Measurements from ENCODE around the gene BARX1. TPM values are rescaled to one million over a fixed set of nuclear protein-coding genes. Genes with fewer than 3 reads are reported as not detected.

Gene BARX1
- total and polyA plus RNA-seq, 9 of the 15 experiments (the other 6 are each of a cell fraction or from before 2014, with no cell fraction given): 0.11 to 0.14 TPM; not detected in 7

DNA sequence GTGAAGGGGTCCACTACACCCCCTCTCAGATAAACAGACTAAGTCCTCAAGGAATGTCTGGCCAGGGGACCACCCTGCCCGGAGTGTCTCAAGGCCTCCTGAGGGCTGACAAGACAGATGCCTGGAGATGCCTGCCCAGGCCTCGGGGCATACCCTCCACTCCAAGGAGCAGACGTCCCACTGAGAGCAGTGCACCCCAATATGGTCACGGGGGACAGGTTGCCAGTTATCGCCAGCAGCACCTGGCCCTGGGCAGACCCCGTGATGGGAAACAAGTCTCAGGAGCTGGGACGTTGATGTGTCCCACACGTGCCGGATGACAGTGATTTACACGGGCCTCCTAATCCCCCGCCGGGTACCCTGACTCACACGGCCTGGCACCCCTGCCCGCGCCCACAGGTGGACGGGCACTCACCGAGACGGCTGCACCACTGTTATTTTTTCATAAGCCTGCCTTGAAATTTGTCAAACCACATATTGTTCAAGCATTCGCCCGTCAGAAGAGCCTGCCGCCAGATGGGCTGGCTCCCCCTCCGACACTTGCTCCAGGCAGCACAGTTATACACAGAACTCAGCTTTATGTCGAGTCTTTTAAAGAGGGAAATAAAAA is 43.9 kb downstream of the BARX1 start (continued):
- no peak for TF ChIP-seq CAMTA2 (CRISPR knock-in tag; conservative IDR thresholded peaks at IDR 0.05)
- TF ChIP-seq, protein P1, sequence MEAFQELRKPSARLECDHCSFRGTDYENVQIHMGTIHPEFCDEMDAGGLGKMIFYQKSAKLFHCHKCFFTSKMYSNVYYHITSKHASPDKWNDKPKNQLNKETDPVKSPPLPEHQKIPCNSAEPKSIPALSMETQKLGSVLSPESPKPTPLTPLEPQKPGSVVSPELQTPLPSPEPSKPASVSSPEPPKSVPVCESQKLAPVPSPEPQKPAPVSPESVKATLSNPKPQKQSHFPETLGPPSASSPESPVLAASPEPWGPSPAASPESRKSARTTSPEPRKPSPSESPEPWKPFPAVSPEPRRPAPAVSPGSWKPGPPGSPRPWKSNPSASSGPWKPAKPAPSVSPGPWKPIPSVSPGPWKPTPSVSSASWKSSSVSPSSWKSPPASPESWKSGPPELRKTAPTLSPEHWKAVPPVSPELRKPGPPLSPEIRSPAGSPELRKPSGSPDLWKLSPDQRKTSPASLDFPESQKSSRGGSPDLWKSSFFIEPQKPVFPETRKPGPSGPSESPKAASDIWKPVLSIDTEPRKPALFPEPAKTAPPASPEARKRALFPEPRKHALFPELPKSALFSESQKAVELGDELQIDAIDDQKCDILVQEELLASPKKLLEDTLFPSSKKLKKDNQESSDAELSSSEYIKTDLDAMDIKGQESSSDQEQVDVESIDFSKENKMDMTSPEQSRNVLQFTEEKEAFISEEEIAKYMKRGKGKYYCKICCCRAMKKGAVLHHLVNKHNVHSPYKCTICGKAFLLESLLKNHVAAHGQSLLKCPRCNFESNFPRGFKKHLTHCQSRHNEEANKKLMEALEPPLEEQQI (IDR thresholded peaks at IDR 0.05): no peak

GRCh38 chr9:93910598-93910997 is 44.6 kb downstream of the BARX1 start:
- intact Hi-C loops (cut with micrococcal nuclease) (no loop called here), in situ Hi-C loops (cut with MboI) (no loop called here)
- FAIRE-seq: no peak
- Histone ChIP-seq H3K9me3 (replicated peaks; ENCODE audit: control insufficient read depth, insufficient read depth, low read depth, low read length) (no peaks in the 10 kb centered on the region), H3K79me2 (ENCODE audit: control insufficient read depth, insufficient read depth, low read length) (no peaks in the 10 kb centered on the region), H3K9me1 (ENCODE audit: control insufficient read depth, insufficient read depth, low read length) (no peaks in the 10 kb centered on the region), H3K36me3 (ENCODE audit: control insufficient read depth, insufficient read depth, low read length) (no peaks in the 10 kb centered on the region), H3K9ac (ENCODE audit: insufficient read depth in 1 of 2, low read depth in 2 of 2, low read length in 2 of 2) (no peak overlapping the region), H3K4me1 (replicated peaks in 1 of 2; ENCODE audit: control insufficient read depth in 2 of 2, insufficient read depth in 2 of 2, low read length in 2 of 2) (peaks cover 0 to 8% of the 10 kb centered on the region in 2 experiments; a peak in 2 of 5 replicates), H3K4me3 (no peak overlapping the region), H3K27me3 (ENCODE audit: control insufficient read depth in 2 of 2, insufficient read depth in 2 of 2, low read length in 2 of 2) (peaks cover 21 to 67% of the 10 kb centered on the region in 2 experiments; a peak in 4 of 5 replicates), H3K4me2 (ENCODE audit: insufficient read depth, low read length) (no peak overlapping the region), H3K27ac (ENCODE audit: extremely low read depth, low read depth, low read length) (no peak overlapping the region), H4K20me1 (replicated peaks; ENCODE audit: control insufficient read depth, insufficient read depth, low read length) (0 out of 2 replicates have a peak, but pooled peaks cover 2% of the 10 kb centered on the region), H2AFZ (ENCODE audit: low read depth, low read length) (no peak overlapping the region)
- TF ChIP-seq CTCF (IDR thresholded peaks at IDR 0.05 in 2 of 3, conservative IDR thresholded peaks at IDR 0.05 in 1 of 3; ENCODE audit: insufficient read depth in 2 of 3, low read depth in 1 of 3, low read length in 3 of 3) (peak in 2 of 3 experiments; percentile 14 to 24; a peak in 1 of 6 replicates), ZEB2 (IDR thresholded peaks at IDR 0.05) (no peak), KHSRP (IDR thresholded peaks at IDR 0.05) (no peak), SETDB1 (IDR thresholded peaks at IDR 0.05; ENCODE audit: low read length) (no peak)
- BruUV-seq (replicated peaks): no TSS peak
- POLR2A ChIA-PET: no interaction called here
- 0% methylated on average over 7 of the region's 7 CpGs for WGBS (ENCODE audit: insufficient coverage, low coverage, missing lambda C conversion rate)
- ATAC-seq: peak; percentile 58; the same call in 2 of the 3 replicates
- no peak for DNase-seq (ENCODE audit: extremely low read depth in 1 of 4, low spot score in 3 of 4)
- CTCF ChIA-PET (ENCODE audit: low intra/inter-chr PET ratio): no interaction called here
